ENCODE data around the gene MAP7.

MAP7 gene

GRCh38 chr6:136563386-136564152 lies 13.3 kb upstream of the MAP7 start:
- DNase-seq: no peak

- DNase-seq: no peak
These were observed 12.0 kb upstream of the MAP7 start for GRCh38 chr6:136562211-136562610.

- no peak for DNase-seq
These were observed 3.1 kb upstream of the MAP7 start for GRCh38 chr6:136553166-136553787.

DNA sequence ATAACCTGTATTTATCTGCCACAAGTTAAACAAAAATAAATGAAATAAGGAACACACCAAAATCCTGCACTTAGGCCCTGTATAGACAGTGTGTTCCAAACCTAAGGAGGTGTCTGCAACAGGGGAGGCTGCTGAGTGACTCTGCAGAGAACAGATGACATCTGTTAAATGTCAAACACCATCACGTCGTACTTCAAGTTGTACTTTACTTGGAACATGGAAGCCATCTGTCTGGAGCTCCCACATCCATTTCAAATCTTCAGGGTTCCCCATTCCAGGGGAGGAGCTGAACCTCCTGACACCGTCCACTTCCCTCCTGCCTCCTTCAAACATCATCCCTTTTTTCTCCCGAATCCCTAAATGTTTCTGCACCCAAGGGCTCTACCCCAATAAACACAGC lies 1.8 kb upstream of the MAP7 start:
- DNase-seq: no peak

DNA sequence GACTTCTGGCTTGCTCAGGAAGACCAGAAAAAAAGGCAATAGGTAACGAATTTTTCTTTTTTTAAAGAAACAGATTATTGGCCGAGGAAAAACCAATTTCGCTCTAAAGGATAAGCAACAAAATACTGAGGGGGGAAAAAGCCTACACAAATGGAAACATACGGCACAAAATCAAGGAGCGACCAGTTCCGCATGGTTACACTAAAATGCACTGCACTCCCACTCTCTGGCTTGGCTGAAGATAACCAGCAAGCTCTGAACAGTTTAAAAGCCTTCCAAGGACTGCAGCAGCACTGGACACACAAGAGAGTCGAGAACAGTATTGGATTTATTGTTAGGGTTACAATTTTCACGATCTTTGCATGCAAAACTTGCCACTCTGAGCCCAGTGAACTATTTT lies 881 bp upstream of the MAP7 start:
- DNase-seq: no peak

GRCh38 chr6:136550045-136550329 lies 235 bp downstream of the MAP7 start:
- DNase-seq: no peak

DNA sequence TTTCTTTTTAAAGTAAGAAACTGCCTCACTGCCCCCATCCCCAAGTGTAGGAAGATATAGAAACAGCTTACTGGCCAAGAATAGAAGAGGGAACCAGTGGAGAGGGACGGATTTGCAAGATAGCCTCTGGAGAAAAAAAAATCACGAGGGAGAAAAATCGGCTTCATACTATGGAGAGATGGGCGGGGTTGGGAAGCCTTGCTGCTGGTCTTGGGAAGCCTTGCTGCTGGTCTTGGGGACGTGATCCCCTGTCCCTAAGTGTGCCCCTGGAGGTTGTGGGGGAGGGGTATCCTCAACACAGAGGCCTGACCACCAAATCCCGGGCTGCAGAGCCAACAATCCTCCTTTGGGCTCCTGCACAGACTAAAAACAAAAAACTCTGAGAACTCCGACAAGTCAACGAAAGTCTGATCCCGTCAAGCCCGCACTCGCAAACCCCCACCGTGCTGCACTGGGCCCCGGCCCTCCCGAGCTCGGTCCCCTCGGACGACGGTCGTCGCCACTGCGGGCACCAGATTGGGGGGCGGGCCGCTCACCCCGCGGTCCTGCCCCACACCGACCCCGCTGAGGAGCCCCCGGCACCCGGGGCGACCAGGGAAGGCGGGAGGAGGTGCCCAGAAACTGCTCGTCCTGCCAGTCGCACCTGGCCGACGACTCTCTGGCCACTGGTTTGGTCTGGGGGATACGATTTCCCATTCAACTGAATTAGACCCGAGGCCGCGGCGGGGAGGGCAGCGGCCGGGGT lies 750 bp downstream of the MAP7 start:
- no peak for DNase-seq

- DNase-seq: no peak
These were observed 1.5 kb downstream of the MAP7 start for GRCh38 chr6:136548582-136549299.

DNA sequence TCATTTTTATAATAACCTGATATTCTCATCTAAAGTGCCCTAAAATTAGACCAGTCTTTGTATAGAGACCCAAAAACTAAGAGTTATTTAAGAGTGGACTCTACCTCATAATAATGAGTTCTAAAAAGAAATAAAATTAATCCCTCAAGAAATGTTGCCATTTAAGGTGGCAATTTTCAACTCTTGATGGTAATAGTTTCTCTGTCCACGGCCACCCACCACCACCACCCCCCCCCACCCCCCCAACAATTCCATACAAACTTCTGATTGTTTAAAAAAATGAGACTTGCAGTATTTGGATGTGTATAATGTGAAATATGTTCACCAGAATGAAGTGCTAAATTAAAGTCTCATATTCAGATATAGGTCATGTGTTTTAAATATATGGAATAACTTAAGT lies 2.4 kb downstream of the MAP7 start:
- no peak for DNase-seq

GRCh38 chr6:136547336-136547735 lies 2.9 kb downstream of the MAP7 start:
- no peak for DNase-seq

- DNase-seq: no peak
These were observed 3.9 kb downstream of the MAP7 start for GRCh38 chr6:136546331-136546730.

GRCh38 chr6:136544326-136544725 lies 5.9 kb downstream of the MAP7 start:
- no peak for DNase-seq

DNA sequence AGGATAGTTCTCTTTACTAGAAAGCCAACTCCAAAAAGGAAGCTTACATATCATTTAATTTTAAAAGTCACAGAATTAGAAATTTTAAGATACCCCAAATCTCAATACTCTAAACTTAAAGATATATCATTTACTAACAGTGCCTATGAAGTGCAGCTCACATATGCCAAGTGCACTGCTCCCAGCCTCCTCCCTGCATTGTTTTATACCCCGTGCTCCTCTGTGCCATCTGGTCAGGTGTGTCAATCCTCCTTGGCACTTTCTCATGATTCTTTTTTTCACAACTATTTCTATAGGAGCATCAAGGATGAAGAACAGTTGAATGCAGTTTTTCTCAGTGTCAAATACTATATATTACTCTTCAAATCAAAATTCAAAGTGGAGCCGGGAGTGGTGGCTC lies 8.8 kb downstream of the MAP7 start:
- no peak for DNase-seq

GRCh38 chr6:136539967-136540652 lies 10.1 kb downstream of the MAP7 start:
- no peak for DNase-seq

GRCh38 chr6:136538836-136539235 lies 11.4 kb downstream of the MAP7 start:
- no peak for DNase-seq

DNA sequence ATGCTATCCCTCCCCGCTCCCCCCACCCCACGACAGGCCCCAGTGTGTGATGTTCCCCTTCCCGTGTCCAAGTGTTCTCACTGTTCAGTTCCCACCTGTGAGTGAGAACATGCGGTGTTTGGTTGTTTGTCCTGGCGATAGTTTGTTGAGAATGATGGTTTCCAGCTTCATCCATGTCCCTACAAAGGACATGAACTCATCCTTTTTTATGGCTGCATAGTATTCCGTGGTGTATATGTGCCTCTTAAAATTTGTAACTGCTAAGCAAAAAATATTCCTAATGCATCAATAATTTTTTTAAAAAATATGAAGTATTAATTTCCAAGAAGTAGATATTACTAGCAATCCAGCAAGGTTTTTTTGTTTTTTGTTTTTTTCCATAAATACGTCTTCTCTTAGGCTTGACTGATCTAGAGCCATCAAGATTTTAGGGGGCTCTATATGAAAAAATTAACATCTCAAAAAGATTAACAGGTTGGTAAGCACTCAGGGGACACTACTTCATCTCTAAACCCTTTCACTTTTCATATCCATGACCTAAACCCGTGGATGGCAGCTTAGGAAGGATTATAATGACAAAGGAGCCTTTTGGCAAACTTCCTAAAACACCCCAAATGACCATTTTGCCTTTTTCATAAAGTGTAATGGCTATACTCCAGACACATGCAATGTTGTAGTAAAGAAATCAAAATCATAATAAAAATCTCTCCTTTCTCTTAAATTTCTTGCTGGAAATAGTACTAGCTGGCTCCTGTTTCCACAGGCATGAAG lies 14.2 kb downstream of the MAP7 start:
- no peak for DNase-seq

- no peak for DNase-seq
These were observed 15.0 kb downstream of the MAP7 start for GRCh38 chr6:136535017-136535765.

- DNase-seq: no peak
These were observed 16.0 kb downstream of the MAP7 start for GRCh38 chr6:136534268-136534667.

GRCh38 chr6:136533487-136533886 lies 16.7 kb downstream of the MAP7 start:
- DNase-seq: no peak

- DNase-seq: no peak
These were observed 18.2 kb downstream of the MAP7 start for GRCh38 chr6:136532030-136532429.

DNA sequence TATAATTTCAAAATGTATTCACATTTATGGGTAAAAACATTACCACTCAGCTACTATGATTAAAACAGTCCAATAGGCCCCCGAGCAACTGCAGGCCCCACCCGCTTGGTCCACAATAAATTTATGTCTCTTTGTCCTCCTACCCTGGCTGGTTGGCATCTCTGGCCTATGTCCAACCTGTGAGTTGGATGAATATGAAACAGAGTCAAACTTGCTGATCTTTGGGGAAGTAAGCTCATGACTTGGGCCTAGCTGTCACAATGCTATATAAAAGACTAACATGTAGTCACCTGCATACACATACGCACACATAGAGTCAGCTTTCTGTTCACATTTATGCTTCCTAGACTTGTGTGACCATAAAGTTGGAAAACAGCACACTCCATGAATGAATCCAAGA lies 20.5 kb downstream of the MAP7 start:
- no peak for DNase-seq

DNA sequence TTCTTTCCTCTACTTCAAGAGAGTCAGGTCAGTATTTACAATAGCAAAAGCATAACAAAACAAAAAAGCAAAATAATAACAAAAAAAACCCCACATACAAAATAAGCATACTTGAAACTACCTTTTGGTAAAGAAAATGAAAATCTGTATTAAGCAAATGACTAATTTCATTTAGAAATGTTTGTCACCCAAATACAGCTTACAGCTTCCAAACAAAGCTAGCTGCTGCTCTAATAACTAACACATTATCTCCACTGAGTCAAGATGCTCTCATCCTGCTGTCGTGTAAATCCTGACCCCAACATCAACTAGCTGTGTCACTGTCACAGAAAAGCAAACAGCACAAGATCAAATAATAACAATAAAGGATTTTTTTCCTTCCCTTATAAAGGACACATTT lies 21.7 kb downstream of the MAP7 start:
- no peak for DNase-seq
